ENCODE measurements around the gene MDM2.

MDM2 gene

DNA sequence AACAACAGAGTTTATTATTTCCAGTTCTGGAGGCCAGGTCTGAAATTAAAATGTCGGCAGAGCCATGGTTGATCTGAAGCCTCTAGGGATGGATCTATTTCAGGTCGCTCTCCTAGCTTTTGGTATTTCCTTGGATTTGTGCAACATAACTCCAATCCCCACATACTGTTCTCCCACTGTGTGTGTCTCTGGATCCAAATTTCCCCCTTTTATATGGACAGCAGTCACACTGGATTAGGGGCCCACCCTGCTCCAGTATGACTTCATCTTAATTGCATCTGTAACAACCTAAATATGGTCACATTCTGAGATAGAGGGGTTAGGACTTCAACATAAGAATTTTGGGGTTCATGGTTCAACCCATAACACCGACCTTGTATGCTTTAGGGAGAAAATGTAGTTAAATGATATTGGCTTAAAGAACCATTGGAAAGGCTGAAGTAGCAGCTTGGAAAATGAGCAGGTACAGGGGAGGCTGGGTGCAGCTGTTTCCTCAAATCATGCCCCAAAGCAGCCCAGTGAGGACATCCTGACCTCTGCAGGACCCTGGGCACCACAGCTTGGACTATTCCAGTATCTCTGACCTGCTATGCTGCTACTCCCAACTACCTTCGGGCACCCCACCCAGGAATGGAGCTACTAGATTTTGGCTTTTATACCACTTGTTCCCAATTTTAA, 13.9 kb upstream of the MDM2 start:
- TF ChIP-seq CTCF (IDR thresholded peaks at IDR 0.05; ENCODE audit: low read length) (no peak), EZH2 (IDR thresholded peaks at IDR 0.05; ENCODE audit: borderline replicate concordance, low read length) (no peak)
- Histone ChIP-seq H3K4me2 (ENCODE audit: low read length) (peak overlapping the region; percentile 54), H2AFZ (ENCODE audit: low read length) (no peak overlapping the region)

GRCh38 chr12:68794653-68795251, 13.2 kb upstream of the MDM2 start:
- no peaks in the 10 kb centered on the region for H3K27me3 ChIP-seq (ENCODE audit: insufficient read depth, low read length)
- no peaks in the 10 kb centered on the region for H3F3A ChIP-seq (ENCODE audit: insufficient read depth, low read length)
- H3K4me3 ChIP-seq (ENCODE audit: low read depth, low read length, poor library complexity, severe bottlenecking): peak overlapping the region; percentile 39
- peak overlapping the region; percentile 54 for H3K4me2 ChIP-seq (ENCODE audit: low read length)
- H3K9me2 ChIP-seq (ENCODE audit: low read depth, low read length): no peaks in the 10 kb centered on the region
- H3K9ac ChIP-seq (ENCODE audit: low read length): peak overlapping the region; percentile 55; the same call in 1 of the 2 replicates
- no peak overlapping the region for H2AFZ ChIP-seq (ENCODE audit: low read length)
- H3K9me3 ChIP-seq (ENCODE audit: low read length): no peaks in the 10 kb centered on the region
- TF ChIP-seq CTCF (IDR thresholded peaks at IDR 0.05; ENCODE audit: low read length): no peak
- no peak for TF ChIP-seq EZH2 (IDR thresholded peaks at IDR 0.05; ENCODE audit: borderline replicate concordance, low read length)
- no peaks in the 10 kb centered on the region for H3K36me3 ChIP-seq (ENCODE audit: insufficient read depth, low read length)
- no peaks in the 10 kb centered on the region for H3K79me2 ChIP-seq (ENCODE audit: insufficient read depth, low read length)
- H3K27ac ChIP-seq (ENCODE audit: low read depth, low read length, poor library complexity, severe bottlenecking): peak overlapping the region; percentile 89
- peaks cover 49% of the 10 kb centered on the region for H3K4me1 ChIP-seq (ENCODE audit: insufficient read depth, low read length, severe bottlenecking)
- no peaks in the 10 kb centered on the region for H4K20me1 ChIP-seq (ENCODE audit: insufficient read depth, low read length)

More for the DNA sequence above, 13.9 kb upstream of the MDM2 start:
- Histone ChIP-seq H3K9ac (ENCODE audit: low read length) (peak overlapping the region; percentile 55), H3K9me2 (ENCODE audit: low read depth, low read length) (no peaks in the 10 kb centered on the region), H3F3A (ENCODE audit: insufficient read depth, low read length) (no peaks in the 10 kb centered on the region), H3K4me3 (ENCODE audit: low read depth, low read length, poor library complexity, severe bottlenecking) (peak overlapping the region; percentile 39), H3K79me2 (ENCODE audit: insufficient read depth, low read length) (no peaks in the 10 kb centered on the region), H3K4me1 (ENCODE audit: insufficient read depth, low read length, severe bottlenecking) (peaks cover 55% of the 10 kb centered on the region), H3K27ac (ENCODE audit: low read depth, low read length, poor library complexity, severe bottlenecking) (peak overlapping the region; percentile 89), H3K36me3 (ENCODE audit: insufficient read depth, low read length) (no peaks in the 10 kb centered on the region), H3K27me3 (ENCODE audit: insufficient read depth, low read length) (no peaks in the 10 kb centered on the region), H3K9me3 (ENCODE audit: low read length) (no peaks in the 10 kb centered on the region), H4K20me1 (ENCODE audit: insufficient read depth, low read length) (no peaks in the 10 kb centered on the region)

GRCh38 chr12:68796399-68796798, 11.6 kb upstream of the MDM2 start:
- Histone ChIP-seq H3K9ac (ENCODE audit: low read length) (no peak overlapping the region), H2AFZ (ENCODE audit: low read length) (no peak overlapping the region), H3K4me1 (ENCODE audit: insufficient read depth, low read length, severe bottlenecking) (peaks cover 37% of the 10 kb centered on the region), H4K20me1 (ENCODE audit: insufficient read depth, low read length) (no peaks in the 10 kb centered on the region), H3K4me3 (ENCODE audit: low read depth, low read length, poor library complexity, severe bottlenecking) (no peak overlapping the region), H3K9me3 (ENCODE audit: low read length) (no peaks in the 10 kb centered on the region), H3K79me2 (ENCODE audit: insufficient read depth, low read length) (no peaks in the 10 kb centered on the region), H3K36me3 (ENCODE audit: insufficient read depth, low read length) (no peaks in the 10 kb centered on the region), H3K4me2 (ENCODE audit: low read length) (no peak overlapping the region), H3K27me3 (ENCODE audit: insufficient read depth, low read length) (no peaks in the 10 kb centered on the region), H3K9me2 (ENCODE audit: low read depth, low read length) (no peaks in the 10 kb centered on the region), H3F3A (ENCODE audit: insufficient read depth, low read length) (peaks cover 8% of the 10 kb centered on the region; the same call in 1 of the 2 replicates), H3K27ac (ENCODE audit: low read depth, low read length, poor library complexity, severe bottlenecking) (no peak overlapping the region)
- TF ChIP-seq EZH2 (IDR thresholded peaks at IDR 0.05; ENCODE audit: borderline replicate concordance, low read length) (no peak), CTCF (IDR thresholded peaks at IDR 0.05; ENCODE audit: low read length) (no peak)

All from OCI-LY1 (cell line).